C4-2B (cell line): ENCODE data around the gene SLC9B1.

Experiments
- CTCF ChIP-seq: fragments of 450-650 bp; conservative IDR thresholded peaks from 2 replicates; pipeline ENCODE4 v1.5.1; 2017; ENCODE audit warnings: mild to moderate bottlenecking
- ZFX ChIP-seq: fragments of 450-650 bp; IDR thresholded peaks from 2 replicates; pipeline ENCODE4 v1.6.1; 2017

- TF ChIP-seq CTCF (no peak), ZFX (no peak)
Observed at GRCh38 chr4:102959496-102959895, 60.0 kb downstream of the SLC9B1 start.
